ENCODE results near the gene MOB2.

MOB2 gene

GRCh38 chr11:1490651-1491050 lies 4.1 kb upstream of the MOB2 start:
- H3K4me3 ChIP-seq (ENCODE audit: low read length), result no peak overlapping the region
- no peak for DNase-seq (ENCODE audit: low read depth)
- TF ChIP-seq, protein P1, sequence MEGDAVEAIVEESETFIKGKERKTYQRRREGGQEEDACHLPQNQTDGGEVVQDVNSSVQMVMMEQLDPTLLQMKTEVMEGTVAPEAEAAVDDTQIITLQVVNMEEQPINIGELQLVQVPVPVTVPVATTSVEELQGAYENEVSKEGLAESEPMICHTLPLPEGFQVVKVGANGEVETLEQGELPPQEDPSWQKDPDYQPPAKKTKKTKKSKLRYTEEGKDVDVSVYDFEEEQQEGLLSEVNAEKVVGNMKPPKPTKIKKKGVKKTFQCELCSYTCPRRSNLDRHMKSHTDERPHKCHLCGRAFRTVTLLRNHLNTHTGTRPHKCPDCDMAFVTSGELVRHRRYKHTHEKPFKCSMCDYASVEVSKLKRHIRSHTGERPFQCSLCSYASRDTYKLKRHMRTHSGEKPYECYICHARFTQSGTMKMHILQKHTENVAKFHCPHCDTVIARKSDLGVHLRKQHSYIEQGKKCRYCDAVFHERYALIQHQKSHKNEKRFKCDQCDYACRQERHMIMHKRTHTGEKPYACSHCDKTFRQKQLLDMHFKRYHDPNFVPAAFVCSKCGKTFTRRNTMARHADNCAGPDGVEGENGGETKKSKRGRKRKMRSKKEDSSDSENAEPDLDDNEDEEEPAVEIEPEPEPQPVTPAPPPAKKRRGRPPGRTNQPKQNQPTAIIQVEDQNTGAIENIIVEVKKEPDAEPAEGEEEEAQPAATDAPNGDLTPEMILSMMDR (conservative IDR thresholded peaks at IDR 0.05; ENCODE audit: low read depth, low read length), result no peak

GRCh38 chr11:1488575-1489180 lies 2.1 kb upstream of the MOB2 start:
- TF ChIP-seq, protein P1 (conservative IDR thresholded peaks at IDR 0.05; ENCODE audit: low read depth, low read length), result no peak
- DNase-seq (ENCODE audit: low read depth), result no peak
- no peak overlapping the region for H3K4me3 ChIP-seq (ENCODE audit: low read length)

DNA sequence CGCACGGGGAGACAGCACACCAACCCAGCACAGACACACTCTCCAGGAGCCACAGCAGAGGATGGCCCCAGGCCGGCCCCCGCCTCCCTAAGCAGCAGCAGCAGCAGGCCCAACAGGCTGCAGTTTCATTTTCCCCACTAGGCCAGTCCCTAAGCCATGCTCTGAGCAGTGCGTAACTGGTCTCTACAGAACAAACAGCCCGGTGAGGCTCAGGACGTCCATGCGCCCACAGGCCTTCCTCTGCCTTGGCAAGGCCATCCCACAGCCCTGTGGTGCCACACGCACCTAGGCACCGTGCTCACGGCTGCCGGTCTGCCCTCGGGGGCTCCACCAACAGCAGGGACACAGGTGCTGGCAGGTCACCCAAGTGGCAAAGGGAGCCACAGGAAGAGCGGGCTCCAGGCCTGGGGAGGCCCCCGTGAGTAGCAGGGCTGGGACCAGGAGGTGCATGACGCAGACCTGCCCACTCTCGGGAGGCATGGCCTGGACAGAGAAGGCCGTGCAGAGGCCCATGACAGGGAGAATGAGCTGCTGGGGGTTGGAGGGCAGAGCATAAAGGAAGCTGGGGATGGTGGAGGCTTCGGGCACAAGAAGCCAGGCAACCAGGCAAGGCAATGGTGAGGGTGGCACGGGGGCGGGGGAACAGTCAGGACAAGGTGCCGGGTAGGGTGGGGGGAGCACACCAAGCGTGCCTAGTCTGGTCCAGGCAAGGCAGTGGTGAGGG lies 1.4 kb upstream of the MOB2 start:
- TF ChIP-seq, protein P1 (conservative IDR thresholded peaks at IDR 0.05; ENCODE audit: low read depth, low read length), result no peak
- DNase-seq (ENCODE audit: low read depth), result no peak
- no peak overlapping the region for H3K4me3 ChIP-seq (ENCODE audit: low read length)

DNA sequence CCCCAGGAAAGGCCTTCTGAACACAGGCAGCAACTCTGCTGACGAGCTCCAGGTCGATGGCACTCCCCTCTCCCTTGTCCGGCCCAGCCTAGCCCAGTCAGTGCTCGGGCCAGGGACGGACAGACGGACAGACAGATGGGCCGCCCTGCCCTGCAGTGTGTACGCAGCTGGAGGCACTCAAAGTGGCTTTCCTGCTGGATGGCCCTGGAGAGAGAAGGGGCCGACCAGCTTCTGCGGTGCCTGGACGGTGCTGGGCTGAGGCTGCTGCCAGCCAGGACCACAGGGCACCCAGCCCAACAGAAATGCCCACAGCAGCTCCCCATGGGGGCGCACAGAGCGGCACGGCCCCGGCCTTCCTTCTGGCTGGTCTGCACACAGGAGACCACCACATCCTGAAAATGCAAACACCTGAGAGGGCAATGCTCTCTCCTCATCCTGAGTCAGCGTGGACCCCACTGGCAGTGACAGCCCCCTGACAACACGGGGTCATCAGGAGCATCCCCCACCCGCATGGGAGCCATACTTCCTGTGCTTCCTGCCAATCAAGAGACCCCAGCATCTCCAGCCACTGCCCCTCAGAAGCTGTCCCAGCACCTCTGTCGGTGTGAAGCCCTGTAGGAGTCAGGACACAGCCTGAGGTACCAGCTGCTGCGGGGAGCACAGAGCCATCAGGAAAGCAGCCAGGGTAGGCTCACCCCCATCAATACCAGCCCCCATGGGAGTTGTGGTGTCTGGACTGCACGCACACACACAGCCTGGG lies 692 bp upstream of the MOB2 start:
- no peak for DNase-seq (ENCODE audit: low read depth)
- no peak overlapping the region for H3K4me3 ChIP-seq (ENCODE audit: low read length)
- TF ChIP-seq, protein P1 (conservative IDR thresholded peaks at IDR 0.05; ENCODE audit: low read depth, low read length), result no peak

- TF ChIP-seq, protein P1 (conservative IDR thresholded peaks at IDR 0.05; ENCODE audit: low read depth, low read length), result no peak
Observed at GRCh38 chr11:1485504-1485885, 1.1 kb downstream of the MOB2 start.

DNA sequence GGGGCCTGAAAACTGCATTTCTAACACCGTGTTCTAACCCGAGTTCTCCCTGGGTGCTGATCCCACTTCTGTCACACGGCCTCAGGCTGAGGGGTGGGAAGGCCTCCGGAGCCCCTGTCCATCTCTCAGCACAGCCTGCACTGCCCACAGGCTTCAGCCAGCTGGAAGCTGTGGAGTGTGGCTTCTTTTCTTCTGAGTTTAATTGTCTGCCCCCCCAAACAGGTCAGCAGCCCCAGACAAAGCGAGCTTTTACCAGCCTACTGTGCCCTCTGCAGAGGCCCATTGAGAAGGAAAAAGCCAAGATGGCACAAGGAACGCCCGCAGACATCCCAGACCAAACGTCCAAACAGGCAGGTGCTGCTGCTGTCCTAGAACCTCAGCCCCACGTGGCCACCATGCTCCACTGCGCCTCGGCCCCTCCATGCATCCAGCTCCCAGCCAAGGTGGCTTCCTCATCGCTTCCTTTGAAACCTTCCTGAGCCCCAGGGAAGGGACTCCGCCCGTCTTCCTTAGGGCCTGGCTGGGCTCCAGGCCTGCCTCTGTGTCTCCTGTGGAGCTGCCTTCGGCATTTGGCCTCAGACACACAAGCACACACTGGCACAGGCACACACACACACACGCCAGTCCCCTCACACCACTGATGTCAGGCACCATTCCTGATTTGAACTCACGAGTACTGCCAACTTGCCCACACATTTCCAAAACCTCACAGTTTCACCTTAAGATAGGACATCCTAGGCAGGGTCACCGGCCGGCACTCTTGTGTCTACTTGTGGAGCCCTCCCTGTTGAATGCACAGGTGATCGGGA lies 1.7 kb downstream of the MOB2 start:
- H3K4me3 ChIP-seq (ENCODE audit: low read length), result no peak overlapping the region
- TF ChIP-seq, protein P1 (conservative IDR thresholded peaks at IDR 0.05; ENCODE audit: low read depth, low read length), result no peak
- no peak for DNase-seq (ENCODE audit: low read depth)

More at GRCh38 chr11:1485504-1485885, 1.1 kb downstream of the MOB2 start:
- no peak overlapping the region for H3K4me3 ChIP-seq (ENCODE audit: low read length)
- DNase-seq (ENCODE audit: low read depth), result no peak
